GM19438 (cell line): Measurements from ENCODE around the gene WDR87.
"Not testable (repeated sequence)": the region's sequence is repeated elsewhere in the genome, so short reads cannot be mapped to it uniquely, and the experiment has no call there.

ENCODE experiments used
- ATAC-seq: cut with Tn5 transposase; IDR thresholded peaks from one replicate; pipeline ENCODE4 v1.9.1; 2021; ENCODE audit warnings: low read depth; ENCODE audit not compliant: unreplicated experiment

Gene WDR87

GRCh38 chr19:37931881-37932655 lies 25.7 kb upstream of the WDR87 start:
- peak; percentile 57 for ATAC-seq

GRCh38 chr19:37930416-37930815 lies 24.0 kb upstream of the WDR87 start:
- ATAC-seq = no peak

- no peak for ATAC-seq
Observed at GRCh38 chr19:37929355-37929923, 23.0 kb upstream of the WDR87 start.

GRCh38 chr19:37928527-37929286 lies 22.3 kb upstream of the WDR87 start:
- ATAC-seq = no peak

GRCh38 chr19:37926711-37927110 lies 20.3 kb upstream of the WDR87 start:
- ATAC-seq = no peak

GRCh38 chr19:37926255-37926654 lies 19.9 kb upstream of the WDR87 start:
- ATAC-seq = no peak

GRCh38 chr19:37925212-37925611 lies 18.8 kb upstream of the WDR87 start:
- ATAC-seq = no peak

GRCh38 chr19:37924573-37924972 lies 18.2 kb upstream of the WDR87 start:
- not testable (repeated sequence) for ATAC-seq

- ATAC-seq = no peak
Observed at GRCh38 chr19:37920591-37921450, 14.4 kb upstream of the WDR87 start.

- peak; percentile 45 for ATAC-seq
Observed at GRCh38 chr19:37914908-37915307, 8.5 kb upstream of the WDR87 start.

GRCh38 chr19:37909661-37910199 lies 3.3 kb upstream of the WDR87 start:
- ATAC-seq = no peak

- ATAC-seq = no peak
Observed at GRCh38 chr19:37907735-37908455, 1.5 kb upstream of the WDR87 start.

- peak; percentile 67 for ATAC-seq
Observed at GRCh38 chr19:37906869-37907734, 708 bp upstream of the WDR87 start, which contains the start of gene SIPA1L3. Gene SIPA1L3 (plus strand): TSS chr19:37907208. CDS start chr19:38081566, 174,358 bp downstream.

GRCh38 chr19:37903096-37903495 lies 3.3 kb downstream of the WDR87 start:
- ATAC-seq = no peak

- ATAC-seq = peak; percentile 43
Observed at GRCh38 chr19:37902668-37903067, 3.7 kb downstream of the WDR87 start.

GRCh38 chr19:37899966-37900365 lies 6.4 kb downstream of the WDR87 start:
- ATAC-seq = no peak

- no peak for ATAC-seq
Observed at GRCh38 chr19:37899453-37899852, 6.9 kb downstream of the WDR87 start.

- ATAC-seq = no peak
Observed at GRCh38 chr19:37896180-37896579, 10.2 kb downstream of the WDR87 start.
